ENCODE data around the gene NAV2.

DNA sequence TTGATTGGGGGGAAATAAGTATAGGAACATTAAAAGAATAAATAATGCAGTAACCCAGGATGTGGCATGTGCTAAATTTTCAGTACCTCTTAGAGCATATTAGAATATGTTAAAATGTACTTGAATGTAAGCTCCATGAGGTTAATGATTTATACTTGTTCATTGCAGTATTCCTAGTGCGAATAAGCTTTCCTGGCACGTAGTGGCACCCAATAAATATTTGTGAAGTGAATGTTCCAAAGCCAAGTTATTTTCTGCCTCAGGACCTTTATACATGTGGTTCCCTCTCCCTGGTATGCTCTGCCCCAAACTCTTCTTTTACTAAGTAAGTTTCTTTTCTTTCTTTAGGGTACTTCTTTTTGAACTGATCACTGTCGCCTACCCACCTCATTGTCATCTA lies 328.9 kb downstream of the NAV2 start:
- TF ChIP-seq, protein P1, sequence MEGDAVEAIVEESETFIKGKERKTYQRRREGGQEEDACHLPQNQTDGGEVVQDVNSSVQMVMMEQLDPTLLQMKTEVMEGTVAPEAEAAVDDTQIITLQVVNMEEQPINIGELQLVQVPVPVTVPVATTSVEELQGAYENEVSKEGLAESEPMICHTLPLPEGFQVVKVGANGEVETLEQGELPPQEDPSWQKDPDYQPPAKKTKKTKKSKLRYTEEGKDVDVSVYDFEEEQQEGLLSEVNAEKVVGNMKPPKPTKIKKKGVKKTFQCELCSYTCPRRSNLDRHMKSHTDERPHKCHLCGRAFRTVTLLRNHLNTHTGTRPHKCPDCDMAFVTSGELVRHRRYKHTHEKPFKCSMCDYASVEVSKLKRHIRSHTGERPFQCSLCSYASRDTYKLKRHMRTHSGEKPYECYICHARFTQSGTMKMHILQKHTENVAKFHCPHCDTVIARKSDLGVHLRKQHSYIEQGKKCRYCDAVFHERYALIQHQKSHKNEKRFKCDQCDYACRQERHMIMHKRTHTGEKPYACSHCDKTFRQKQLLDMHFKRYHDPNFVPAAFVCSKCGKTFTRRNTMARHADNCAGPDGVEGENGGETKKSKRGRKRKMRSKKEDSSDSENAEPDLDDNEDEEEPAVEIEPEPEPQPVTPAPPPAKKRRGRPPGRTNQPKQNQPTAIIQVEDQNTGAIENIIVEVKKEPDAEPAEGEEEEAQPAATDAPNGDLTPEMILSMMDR (IDR thresholded peaks at IDR 0.05; ENCODE audit: low read length) = no peak
- no peak for TF ChIP-seq EZH2phosphoT487 (IDR thresholded peaks at IDR 0.05; ENCODE audit: low read length)
- TF ChIP-seq EZH2 (optimal IDR thresholded peaks at IDR 0.05; ENCODE audit: low read depth, low read length) = no peak
